HEK293 (cell line): Measurements from ENCODE around the gene HRCT1.

Experiments
- CTCF ChIP-seq: fragments of 450-650 bp; formaldehyde crosslinking; IDR thresholded peaks from 2 replicates; pipeline ENCODE4 v1.5.1; 2016; ENCODE audit warnings: missing biosample characterization, missing genetic modification characterization
- HIC1 ChIP-seq: fragments of 450-650 bp; formaldehyde crosslinking; IDR thresholded peaks from 2 replicates; pipeline ENCODE4 v1.5.1; 2016; ENCODE audit warnings: missing biosample characterization, missing genetic modification characterization
- HOXA7 ChIP-seq: sonication (generic); formaldehyde crosslinking; IDR thresholded peaks from 2 replicates; pipeline ENCODE4 v1.8.1; 2022; ENCODE audit warnings: missing genetic modification reagents, borderline replicate concordance
- REST ChIP-seq: fragments of 450-650 bp; formaldehyde crosslinking; IDR thresholded peaks from 2 replicates; pipeline ENCODE4 v1.5.1; 2016; ENCODE audit warnings: missing biosample characterization, missing genetic modification characterization
- SCRT1 ChIP-seq: fragments of 450-650 bp; formaldehyde crosslinking; IDR thresholded peaks from 2 replicates; pipeline ENCODE4 v1.5.1; 2016; ENCODE audit warnings: missing biosample characterization, missing genetic modification characterization, borderline replicate concordance
- SP7 ChIP-seq: fragments of 450-650 bp; formaldehyde crosslinking; IDR thresholded peaks from 2 replicates; pipeline ENCODE4 v1.5.1; 2016; ENCODE audit warnings: missing biosample characterization, missing genetic modification characterization
- ZBTB21 ChIP-seq: fragments of 450-650 bp; formaldehyde crosslinking; IDR thresholded peaks from 2 replicates; pipeline ENCODE4 v1.5.1; 2017; ENCODE audit warnings: missing biosample characterization, missing genetic modification characterization
- ZBTB48 ChIP-seq: fragments of 450-650 bp; formaldehyde crosslinking; IDR thresholded peaks from 2 replicates; pipeline ENCODE4 v1.5.1; 2016; ENCODE audit warnings: missing biosample characterization, missing genetic modification characterization
- ZBTB49 ChIP-seq: fragments of 450-650 bp; formaldehyde crosslinking; IDR thresholded peaks from 2 replicates; pipeline ENCODE4 v1.5.1; 2016; ENCODE audit warnings: missing biosample characterization, missing genetic modification characterization, low read depth
- ZNF148 ChIP-seq: fragments of 450-650 bp; formaldehyde crosslinking; IDR thresholded peaks from 2 replicates; pipeline ENCODE4 v1.5.0; 2017; ENCODE audit warnings: missing biosample characterization, missing genetic modification characterization, borderline replicate concordance
- ZNF155 ChIP-seq: fragments of 450-650 bp; formaldehyde crosslinking; IDR thresholded peaks from 2 replicates; pipeline ENCODE4 v1.5.1; 2016; ENCODE audit warnings: missing biosample characterization, missing genetic modification characterization
- ZNF19 ChIP-seq: fragments of 450-650 bp; formaldehyde crosslinking; IDR thresholded peaks from 2 replicates; pipeline ENCODE4; 2016; ENCODE audit warnings: missing biosample characterization, missing genetic modification characterization, low read depth
- ZNF214 ChIP-seq: fragments of 450-650 bp; formaldehyde crosslinking; IDR thresholded peaks from 2 replicates; pipeline ENCODE4 v1.5.1; 2017; ENCODE audit warnings: missing biosample characterization, mild to moderate bottlenecking, missing genetic modification characterization, borderline replicate concordance
- ZNF335 ChIP-seq: fragments of 450-650 bp; formaldehyde crosslinking; conservative IDR thresholded peaks from 2 replicates; pipeline ENCODE4 v1.5.1; 2016; ENCODE audit warnings: missing biosample characterization, missing genetic modification characterization
- ZNF341 ChIP-seq: fragments of 450-650 bp; formaldehyde crosslinking; IDR thresholded peaks from 2 replicates; pipeline ENCODE4; 2016; ENCODE audit warnings: low read depth, missing biosample characterization, missing genetic modification characterization
- ZNF350 ChIP-seq: fragments of 450-650 bp; formaldehyde crosslinking; IDR thresholded peaks from 2 replicates; pipeline ENCODE4 v1.5.0; 2017; ENCODE audit warnings: missing biosample characterization, mild to moderate bottlenecking, missing genetic modification characterization
- ZNF366 ChIP-seq: fragments of 450-650 bp; formaldehyde crosslinking; conservative IDR thresholded peaks from 2 replicates; pipeline ENCODE4 v1.5.1; 2016; ENCODE audit warnings: missing biosample characterization, missing genetic modification characterization
- ZNF560 ChIP-seq: fragments of 450-650 bp; formaldehyde crosslinking; IDR thresholded peaks from 2 replicates; pipeline ENCODE4 v1.5.1; 2017; ENCODE audit warnings: missing biosample characterization, missing genetic modification characterization, borderline replicate concordance
- ZNF571 ChIP-seq: fragments of 450-650 bp; formaldehyde crosslinking; IDR thresholded peaks from 2 replicates; pipeline ENCODE4 v1.5.0; 2017; ENCODE audit warnings: missing biosample characterization, missing genetic modification characterization
- ZNF692 ChIP-seq: fragments of 450-650 bp; formaldehyde crosslinking; IDR thresholded peaks from 2 replicates; pipeline ENCODE4 v1.5.1; 2016; ENCODE audit warnings: missing biosample characterization, missing genetic modification characterization
- ZNF837 ChIP-seq: fragments of 450-650 bp; formaldehyde crosslinking; IDR thresholded peaks from 2 replicates; pipeline ENCODE4 v1.5.1; 2016; ENCODE audit warnings: missing biosample characterization, missing genetic modification characterization

Gene HRCT1

GRCh38 chr9:35907711-35908503 is 1.9 kb downstream of the HRCT1 start (continued):
- TF ChIP-seq CTCF = no peak
- TF ChIP-seq ZBTB21 (tag by site-specific recombination) = no peak
- TF ChIP-seq SP7 (tag by site-specific recombination) = peak; percentile 61
- no peak for TF ChIP-seq ZBTB49 (tag by site-specific recombination)
- no peak for TF ChIP-seq ZNF155 (tag by site-specific recombination)
- TF ChIP-seq HOXA7 (CRISPR knock-in tag) = no peak
- TF ChIP-seq ZNF837 = no peak
- no peak for TF ChIP-seq ZNF692 (tag by site-specific recombination)
- no peak for TF ChIP-seq ZNF19 (tag by site-specific recombination)
- TF ChIP-seq ZNF571 = no peak
- no peak for TF ChIP-seq ZNF335 (tag by site-specific recombination)
- TF ChIP-seq HIC1 (tag by site-specific recombination) = no peak
- no peak for TF ChIP-seq ZNF341 (tag by site-specific recombination)
- TF ChIP-seq REST (tag by site-specific recombination) = no peak
- peak; percentile 73 for TF ChIP-seq ZBTB48
- TF ChIP-seq SCRT1 (tag by site-specific recombination) = no peak
- TF ChIP-seq ZNF560 (tag by site-specific recombination) = no peak
- TF ChIP-seq ZNF214 (tag by site-specific recombination) = no peak
- TF ChIP-seq ZNF148 (tag by site-specific recombination) = no peak
- peak; percentile 78 for TF ChIP-seq ZNF366
- TF ChIP-seq ZNF350 = no peak
